A673 (cell line): Measurements from ENCODE around the gene MSH5. TPM values are rescaled to one million over a fixed set of nuclear protein-coding genes. Genes with fewer than 3 reads are reported as not detected.
A peak's percentile ranks its signal among the peaks of the same experiment; 100 is the strongest.
"Not testable (repeated sequence)": the region's sequence is repeated elsewhere in the genome, so short reads cannot be mapped to it uniquely, and the experiment has no call there.

Source experiments
- BruUV-seq: library from RNA; stranded (reverse); fragments of 400-500 nt; replicated peaks from 2 replicates; lab custom pipeline; 2021; lab: Mats Ljungman, UMichigan
- CTCF ChIA-PET: fragments of 300-600 bp; sonication (Branson Sonifier 250); formaldehyde crosslinking; loops from one replicate; lab custom pipeline; 2022; ENCODE audit warnings: antibody characterized with exemption; lab: Charles Lee
- POLR2A ChIA-PET: fragments of 300-600 bp; sonication (Branson Sonifier 250); formaldehyde crosslinking; loops from one replicate; lab custom pipeline; 2022; ENCODE audit warnings: antibody characterized with exemption; ENCODE audit not compliant: low non-redundant PET; lab: Charles Lee
- DNase-seq: peaks from one replicate; pipeline ENCODE4 v3.0.0-alpha.2; 2015; ENCODE audit warnings: low spot score
- H3K27ac ChIP-seq: fragments of 200-600 bp; sonication (generic); 2 replicates; pipeline ENCODE4 v1.5.1; 2016; ENCODE audit warnings: mixed run types, low read depth, mild to moderate bottlenecking, mixed read lengths, antibody characterized with exemption, low read length; ENCODE audit not compliant: poor library complexity, severe bottlenecking
- H3K27me3 ChIP-seq: fragments of 200-600 bp; sonication (generic); replicated peaks from 2 replicates; pipeline ENCODE4 v1.6.1; 2017; ENCODE audit warnings: mixed run types, low read depth, mild to moderate bottlenecking, mixed read lengths, antibody characterized with exemption, low read length; ENCODE audit not compliant: insufficient read depth, poor library complexity
- H3K36me3 ChIP-seq: fragments of 200-600 bp; sonication (generic); 2 replicates; pipeline ENCODE4 v1.6.1; 2016; ENCODE audit warnings: mixed run types, mild to moderate bottlenecking, mixed read lengths, antibody characterized with exemption, low read length; ENCODE audit not compliant: insufficient read depth, poor library complexity, severe bottlenecking
- H3K4me1 ChIP-seq: fragments of 200-600 bp; sonication (generic); 2 replicates; pipeline ENCODE4 v1.6.1; 2017; ENCODE audit warnings: mixed run types, mild to moderate bottlenecking, mixed read lengths, antibody characterized with exemption, low read length; ENCODE audit not compliant: insufficient read depth, poor library complexity, severe bottlenecking
- H3K4me3 ChIP-seq: fragments of 200-600 bp; sonication (generic); 2 replicates; pipeline ENCODE4 v1.5.1; 2016; ENCODE audit warnings: low read depth, mixed run types, mild to moderate bottlenecking, mixed read lengths, low read length; ENCODE audit not compliant: poor library complexity, severe bottlenecking
- H3K9me3 ChIP-seq: fragments of 200-600 bp; sonication (generic); 2 replicates; pipeline ENCODE4 v1.6.1; 2016; ENCODE audit warnings: mixed run types, low read depth, mild to moderate bottlenecking, mixed read lengths, antibody characterized with exemption, low read length; ENCODE audit not compliant: poor library complexity, severe bottlenecking
- EZH2 ChIP-seq: fragments of 200-600 bp; sonication (generic); IDR thresholded peaks from 2 replicates; pipeline ENCODE4 v1.6.1; 2017; ENCODE audit warnings: borderline replicate concordance, low read depth, mild to moderate bottlenecking, mixed read lengths, antibody characterized with exemption, low read length; ENCODE audit not compliant: poor library complexity, severe bottlenecking
- intact Hi-C: fragments of 100-400 bp; cut with micrococcal nuclease; formaldehyde crosslinking; loops from one replicate; pipeline ENCODE4 v1.10.0; 2022; ENCODE audit not compliant: unreplicated experiment
- total RNA-seq: library from RNA; stranded (reverse); gene quantifications from 2 replicates; pipeline ENCODE4 v1.2.3, GENCODE V29; 2021
- TF ChIP-seq, protein P1 (sequence below): fragments of 300-800, 200-600 bp; sonication (generic); conservative IDR thresholded peaks from 2 replicates; pipeline ENCODE4 v1.5.1; 2017; ENCODE audit warnings: low read depth, mild to moderate bottlenecking, antibody characterized with exemption, low read length, moderate library complexity, mixed read lengths

Gene MSH5
- total RNA-seq, 1 experiment from 2014 or later, result 76.4 TPM

GRCh38 chr6:31805939-31806469, 66.2 kb downstream of the MSH5 start:
- TSS peak; percentile 65 for BruUV-seq
- CTCF ChIA-PET, result interaction anchor here (1.1 kb wide), 1 partner anchor 24 kb away, joined by 6 read pairs; no protein-coding TSS in a partner anchor
- DNase-seq, result no peak
- TF ChIP-seq EZH2, result no peak
- TF ChIP-seq, protein P1, sequence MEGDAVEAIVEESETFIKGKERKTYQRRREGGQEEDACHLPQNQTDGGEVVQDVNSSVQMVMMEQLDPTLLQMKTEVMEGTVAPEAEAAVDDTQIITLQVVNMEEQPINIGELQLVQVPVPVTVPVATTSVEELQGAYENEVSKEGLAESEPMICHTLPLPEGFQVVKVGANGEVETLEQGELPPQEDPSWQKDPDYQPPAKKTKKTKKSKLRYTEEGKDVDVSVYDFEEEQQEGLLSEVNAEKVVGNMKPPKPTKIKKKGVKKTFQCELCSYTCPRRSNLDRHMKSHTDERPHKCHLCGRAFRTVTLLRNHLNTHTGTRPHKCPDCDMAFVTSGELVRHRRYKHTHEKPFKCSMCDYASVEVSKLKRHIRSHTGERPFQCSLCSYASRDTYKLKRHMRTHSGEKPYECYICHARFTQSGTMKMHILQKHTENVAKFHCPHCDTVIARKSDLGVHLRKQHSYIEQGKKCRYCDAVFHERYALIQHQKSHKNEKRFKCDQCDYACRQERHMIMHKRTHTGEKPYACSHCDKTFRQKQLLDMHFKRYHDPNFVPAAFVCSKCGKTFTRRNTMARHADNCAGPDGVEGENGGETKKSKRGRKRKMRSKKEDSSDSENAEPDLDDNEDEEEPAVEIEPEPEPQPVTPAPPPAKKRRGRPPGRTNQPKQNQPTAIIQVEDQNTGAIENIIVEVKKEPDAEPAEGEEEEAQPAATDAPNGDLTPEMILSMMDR, result no peak
- no peaks in the 10 kb centered on the region for H3K27me3 ChIP-seq
- peaks cover 16% of the 10 kb centered on the region for H3K36me3 ChIP-seq
- peak overlapping the region; percentile 91 for H3K27ac ChIP-seq
- no peaks in the 10 kb centered on the region for H3K4me1 ChIP-seq
- intact Hi-C loops, result no loop called here
- H3K9me3 ChIP-seq, result no peaks in the 10 kb centered on the region
- POLR2A ChIA-PET, result interaction anchor here (1.3 kb wide), 1 partner anchor 9 kb away, joined by 12 read pairs; the partner anchor contains the start of genes HSPA1A and HSPA1L
- peak overlapping the region; percentile 66 for H3K4me3 ChIP-seq

GRCh38 chr6:31806470-31807272, 66.9 kb downstream of the MSH5 start, which contains the start of gene LSM2:
Gene LSM2 (minus strand): TSS chr6:31806966. CDS start chr6:31806757, 209 bp downstream.
- BruUV-seq, result no TSS peak
- intact Hi-C loops, result no loop called here
- CTCF ChIA-PET, result interaction anchor here (0.6 to 1.1 kb wide), 7 partner anchors 9 to 408 kb away, joined by 3 to 7 read pairs (median 3); partner anchors contain the start of genes HSPA1A, HSPA1L and VARS1

DNA sequence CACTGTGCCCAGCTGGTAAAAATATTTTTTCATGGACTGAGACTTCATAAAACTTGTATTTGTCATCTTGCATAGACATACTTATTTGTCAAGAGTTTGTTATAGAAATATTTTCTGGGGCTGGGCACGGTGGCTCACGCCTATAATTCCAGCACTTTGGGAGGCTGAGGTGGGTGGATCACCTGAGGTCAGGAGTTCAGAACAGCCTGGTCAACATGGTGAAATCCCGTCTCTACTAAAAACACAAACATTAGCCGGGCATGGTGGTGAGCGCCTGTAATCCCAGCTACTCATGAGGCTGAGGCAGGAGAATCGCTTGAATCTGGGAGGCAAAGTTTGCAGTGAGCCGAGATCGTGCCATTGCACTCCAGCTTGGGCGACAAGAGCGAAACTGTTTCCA, 68.8 kb downstream of the MSH5 start:
- intact Hi-C loops, H3K27ac ChIP-seq, H3K36me3 ChIP-seq, POLR2A ChIA-PET, H3K4me1 ChIP-seq, CTCF ChIA-PET, H3K9me3 ChIP-seq, BruUV-seq, H3K27me3 ChIP-seq, DNase-seq, H3K4me3 ChIP-seq: not testable (repeated sequence)

More at GRCh38 chr6:31806470-31807272, 66.9 kb downstream of the MSH5 start, which contains the start of gene LSM2:
- POLR2A ChIA-PET, result interaction anchor here (0.6 to 1.3 kb wide), 4 partner anchors 9 to 103 kb away, joined by 3 to 12 read pairs (median 5); partner anchors contain the start of genes ABHD16A, HSPA1A, HSPA1B and HSPA1L
- Histone ChIP-seq H3K4me3 (peak within 1 kb of the TSS; percentile 66), H3K27ac (peak within 1 kb of the TSS; percentile 91), H3K27me3 (no peaks in the 10 kb centered on the region), H3K36me3 (peaks cover 13% of the 10 kb centered on the region), H3K4me1 (no peaks in the 10 kb centered on the region), H3K9me3 (no peaks in the 10 kb centered on the region)
- TF ChIP-seq, protein P1, result peak; percentile 47
- no peak for TF ChIP-seq EZH2
- peak; percentile 98 for DNase-seq
